ENCODE results near the gene VPS13D. TPM values are rescaled to one million over a fixed set of nuclear protein-coding genes. Genes with fewer than 3 reads are reported as not detected.

The VPS13D gene
- total RNA-seq, 1 donor from 2014 or later, result 13.8 TPM

GRCh38 chr1:12543740-12544154 lies 313.9 kb downstream of the VPS13D start:
- no peak overlapping the region for H3K4me3 ChIP-seq (ENCODE audit: low read depth, low read length)
- TF ChIP-seq CTCF (conservative IDR thresholded peaks at IDR 0.05; ENCODE audit: low read depth, low read length), result no peak
- no peak for DNase-seq (ENCODE audit: low read depth)

- no peak overlapping the region for H3K4me3 ChIP-seq (ENCODE audit: low read depth, low read length)
- DNase-seq (ENCODE audit: low read depth), result no peak
These were observed 314.5 kb downstream of the VPS13D start for GRCh38 chr1:12544357-12544756.

DNA sequence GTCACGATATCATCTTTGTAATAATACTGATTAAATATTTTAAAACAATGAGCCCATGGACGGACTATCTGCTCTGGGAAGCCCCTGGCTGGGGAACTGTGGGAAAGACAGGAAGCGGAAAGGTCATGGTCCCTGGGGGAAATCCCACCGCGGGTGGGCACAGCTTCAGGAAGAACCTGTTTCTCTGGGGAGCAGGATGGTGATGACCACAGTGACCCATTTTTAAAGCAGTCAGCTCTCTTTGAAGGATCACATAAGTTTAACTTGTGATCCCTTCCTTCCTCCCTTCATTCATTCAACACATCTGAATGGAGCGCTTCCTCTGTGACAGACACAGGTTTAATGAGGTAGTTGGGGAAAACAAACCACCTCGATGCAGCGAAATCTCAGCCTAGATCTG lies 315.2 kb downstream of the VPS13D start:
- no peak for TF ChIP-seq CTCF (conservative IDR thresholded peaks at IDR 0.05; ENCODE audit: low read depth, low read length)
- no peak for DNase-seq (ENCODE audit: low read depth)
- no peak overlapping the region for H3K4me3 ChIP-seq (ENCODE audit: low read depth, low read length)

More at GRCh38 chr1:12544357-12544756, 314.5 kb downstream of the VPS13D start:
- TF ChIP-seq CTCF (conservative IDR thresholded peaks at IDR 0.05; ENCODE audit: low read depth, low read length), result no peak

- DNase-seq (ENCODE audit: low read depth), result no peak
These were observed 317.1 kb downstream of the VPS13D start for GRCh38 chr1:12546771-12547585.

GRCh38 chr1:12547586-12548225 lies 317.9 kb downstream of the VPS13D start:
- H3K4me3 ChIP-seq (ENCODE audit: low read depth, low read length), result no peak overlapping the region
- DNase-seq (ENCODE audit: low read depth), result no peak
- no peak for TF ChIP-seq CTCF (conservative IDR thresholded peaks at IDR 0.05; ENCODE audit: low read depth, low read length)

More at GRCh38 chr1:12546771-12547585, 317.1 kb downstream of the VPS13D start:
- no peak overlapping the region for H3K4me3 ChIP-seq (ENCODE audit: low read depth, low read length)
- TF ChIP-seq CTCF (conservative IDR thresholded peaks at IDR 0.05; ENCODE audit: low read depth, low read length), result no peak

DNA sequence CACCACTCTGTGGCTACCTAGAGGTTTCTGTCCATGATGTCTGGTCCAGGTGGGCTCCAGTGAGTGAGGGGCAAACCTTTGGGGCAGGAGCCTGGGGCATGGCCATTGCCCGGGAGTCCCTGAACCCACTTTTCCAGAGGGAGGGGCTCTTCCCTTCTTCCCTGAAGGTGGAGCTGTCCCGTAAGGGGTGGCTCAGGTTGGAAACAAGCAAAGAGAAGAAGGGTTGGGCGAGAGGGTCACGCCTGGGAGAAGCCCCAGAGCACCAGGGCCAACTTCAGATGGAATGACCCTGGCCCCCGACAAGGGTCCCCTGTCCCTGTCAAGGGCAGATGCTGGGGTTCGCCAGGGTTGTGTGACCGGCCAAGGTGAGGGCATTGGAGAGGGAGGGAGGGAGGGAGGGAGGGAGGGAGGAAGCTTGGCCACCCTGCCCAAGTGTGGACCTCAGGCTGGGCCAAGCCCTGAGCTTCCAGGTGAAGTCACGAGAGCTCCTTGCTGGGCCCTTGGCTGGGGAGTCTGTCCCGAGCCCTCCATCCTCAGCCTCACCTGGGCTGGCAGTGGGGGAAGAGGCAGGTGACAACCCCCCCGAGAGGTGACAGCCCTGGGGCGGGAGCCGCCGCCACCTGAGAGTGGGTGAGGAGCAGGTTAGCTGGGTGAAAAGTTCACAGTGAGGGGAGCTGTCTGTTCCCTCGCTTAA lies 318.6 kb downstream of the VPS13D start:
- H3K4me3 ChIP-seq (ENCODE audit: low read depth, low read length), result no peak overlapping the region
- DNase-seq (ENCODE audit: low read depth), result no peak
- no peak for TF ChIP-seq CTCF (conservative IDR thresholded peaks at IDR 0.05; ENCODE audit: low read depth, low read length)
